ENCODE measurements around the gene NPW.
"Not testable (repeated sequence)": the region's sequence is repeated elsewhere in the genome, so short reads cannot be mapped to it uniquely, and the experiment has no call there.

The NPW gene

DNA sequence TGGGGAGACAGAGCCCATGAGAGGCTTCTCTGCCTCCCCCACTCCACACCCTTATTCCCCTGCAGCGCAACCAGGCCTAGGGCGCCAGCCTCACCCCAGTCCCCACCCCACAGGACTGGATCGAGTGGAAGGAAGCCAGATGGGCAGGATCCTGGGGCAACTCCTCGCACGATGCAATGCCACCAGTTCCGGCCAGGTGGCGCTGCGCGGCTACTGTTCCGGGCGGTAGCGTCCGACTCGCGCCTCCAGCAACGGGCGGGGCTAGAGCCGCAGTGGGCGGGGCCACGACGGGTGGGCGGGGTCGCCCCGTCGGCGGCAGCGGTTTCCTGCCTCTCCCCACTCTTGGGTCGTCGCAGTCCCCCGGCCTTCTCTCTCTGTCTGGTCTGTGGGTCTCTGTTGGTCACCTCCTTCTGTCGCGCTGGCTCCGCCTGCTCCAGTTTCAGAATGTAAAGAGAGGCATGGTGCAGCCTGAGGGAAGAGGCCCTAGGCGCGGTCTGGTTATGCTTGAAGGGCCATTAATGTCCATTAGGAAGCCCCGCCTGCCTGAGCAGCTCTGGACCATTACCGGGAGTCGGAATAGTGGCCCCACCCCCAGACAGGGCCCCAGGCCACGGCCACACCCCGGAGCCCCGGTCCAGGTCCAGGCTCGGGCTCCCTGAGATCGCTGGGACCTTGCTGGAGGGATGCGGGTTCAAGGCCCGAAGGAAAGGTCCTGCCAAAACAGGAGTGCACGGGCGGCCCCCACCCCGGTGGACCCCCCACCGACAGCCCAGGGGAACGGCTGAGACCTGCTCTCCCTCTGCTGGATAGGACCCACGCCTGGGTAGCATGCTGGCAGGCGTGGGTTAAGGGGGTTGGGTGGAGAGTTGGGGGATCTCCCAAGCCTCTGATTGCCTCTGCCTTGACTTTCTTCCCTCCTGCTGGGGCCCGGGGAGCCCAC is 3.8 kb downstream of the NPW start:
- DNase-seq = peak; percentile 70

DNA sequence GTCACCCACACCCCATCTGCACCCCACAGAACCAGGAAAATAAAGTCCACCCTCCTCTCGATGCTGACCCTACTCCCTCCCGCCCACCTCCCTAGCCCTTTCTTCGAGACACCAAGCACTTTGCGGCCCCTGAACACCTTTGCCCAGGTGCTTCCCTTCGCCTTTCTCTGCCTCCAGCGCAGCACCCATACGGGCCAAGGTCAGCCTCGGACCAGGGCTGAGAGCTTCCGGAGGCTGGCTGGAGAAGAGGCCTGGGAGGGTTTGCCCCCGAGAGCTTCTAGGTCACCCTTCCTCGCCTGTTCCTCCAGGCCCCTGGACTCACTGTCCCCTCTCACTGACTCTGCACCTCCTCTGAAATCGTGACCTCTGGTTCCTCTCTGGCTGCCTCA is 4.4 kb downstream of the NPW start:
- no peak for DNase-seq

DNA sequence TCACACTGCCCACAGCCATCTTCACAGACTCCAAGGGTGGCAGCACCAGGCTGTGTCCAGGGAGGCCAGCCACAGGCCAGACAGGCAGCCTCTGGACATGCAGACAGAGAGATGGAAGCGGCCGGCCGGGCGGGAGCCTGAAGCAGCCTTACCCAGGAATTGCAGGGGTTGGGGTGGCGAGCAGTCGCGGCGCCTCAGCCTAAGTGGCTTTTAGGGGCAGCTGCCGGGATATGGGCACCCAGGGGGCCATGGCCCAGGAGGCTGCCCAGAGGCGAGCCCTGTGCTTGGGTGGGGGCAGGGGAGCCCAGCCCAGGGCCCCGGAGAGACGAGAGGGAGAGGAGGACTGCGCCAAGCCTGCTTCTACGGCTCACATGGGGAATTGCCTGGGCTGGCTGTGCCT is 5.7 kb downstream of the NPW start:
- DNase-seq = no peak

DNA sequence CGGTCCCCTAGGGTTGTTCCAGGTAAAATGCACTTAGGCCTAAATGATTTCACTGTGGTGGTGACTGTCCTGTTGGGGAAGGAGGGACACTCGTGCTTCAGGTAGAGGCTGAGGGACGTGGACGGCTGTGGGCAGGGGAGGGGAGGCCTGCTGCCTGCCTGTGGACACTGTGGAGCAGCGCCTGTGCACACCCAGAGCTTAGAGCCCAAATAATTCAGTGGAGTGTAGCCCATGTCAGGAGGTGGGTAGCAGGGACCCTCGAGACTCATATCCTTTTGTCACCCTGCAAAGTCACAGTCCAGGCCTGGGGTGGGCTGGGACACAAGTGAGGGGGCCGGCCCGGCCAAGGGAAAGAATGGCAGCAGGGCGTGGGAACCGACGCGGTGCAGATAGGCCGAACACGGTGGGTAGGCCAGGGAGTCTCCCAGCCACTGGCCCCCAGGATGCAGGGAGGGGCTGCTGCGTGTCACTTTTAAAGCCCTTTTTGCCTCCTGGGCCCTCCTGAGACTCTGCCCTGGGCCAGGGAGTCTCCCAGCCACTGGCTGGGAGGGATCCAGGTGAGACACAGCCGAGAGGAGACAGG is 6.4 kb downstream of the NPW start:
- DNase-seq = no peak

DNA sequence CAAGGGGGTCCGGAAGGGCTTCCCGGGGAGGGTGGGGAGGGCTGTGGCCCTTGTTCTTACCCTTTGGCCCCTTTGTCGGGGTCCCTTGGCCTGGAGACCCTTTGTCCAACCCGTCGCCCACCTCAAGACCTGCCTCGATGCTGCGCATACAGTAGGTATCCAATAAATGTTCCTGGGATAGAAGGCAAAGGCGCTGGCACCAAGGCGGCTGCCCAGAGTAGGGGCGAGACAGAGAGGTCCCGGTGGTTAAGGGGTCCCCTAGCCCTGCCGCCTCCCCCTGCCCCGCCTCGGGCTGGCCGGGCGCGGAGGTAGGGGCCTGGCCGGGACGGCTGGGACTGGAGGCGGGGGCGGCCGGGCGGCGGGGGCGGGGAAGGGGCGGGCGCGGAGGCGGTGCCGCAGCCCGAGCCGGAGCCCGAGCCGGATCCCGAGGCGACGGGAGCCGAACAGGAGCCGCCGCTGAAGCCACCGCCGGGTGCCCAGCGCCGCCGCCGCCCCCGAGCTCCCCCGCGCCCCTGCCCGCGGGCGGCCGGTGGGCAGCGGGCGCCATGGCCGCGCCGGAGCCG is 7.0 kb downstream of the NPW start, which contains the start of gene NHERF2:
NHERF2 (plus strand) TSS at position 442 of the 563 bp plus-strand sequence; CDS start at position 546, 104 bp downstream.
- DNase-seq = no peak

DNA sequence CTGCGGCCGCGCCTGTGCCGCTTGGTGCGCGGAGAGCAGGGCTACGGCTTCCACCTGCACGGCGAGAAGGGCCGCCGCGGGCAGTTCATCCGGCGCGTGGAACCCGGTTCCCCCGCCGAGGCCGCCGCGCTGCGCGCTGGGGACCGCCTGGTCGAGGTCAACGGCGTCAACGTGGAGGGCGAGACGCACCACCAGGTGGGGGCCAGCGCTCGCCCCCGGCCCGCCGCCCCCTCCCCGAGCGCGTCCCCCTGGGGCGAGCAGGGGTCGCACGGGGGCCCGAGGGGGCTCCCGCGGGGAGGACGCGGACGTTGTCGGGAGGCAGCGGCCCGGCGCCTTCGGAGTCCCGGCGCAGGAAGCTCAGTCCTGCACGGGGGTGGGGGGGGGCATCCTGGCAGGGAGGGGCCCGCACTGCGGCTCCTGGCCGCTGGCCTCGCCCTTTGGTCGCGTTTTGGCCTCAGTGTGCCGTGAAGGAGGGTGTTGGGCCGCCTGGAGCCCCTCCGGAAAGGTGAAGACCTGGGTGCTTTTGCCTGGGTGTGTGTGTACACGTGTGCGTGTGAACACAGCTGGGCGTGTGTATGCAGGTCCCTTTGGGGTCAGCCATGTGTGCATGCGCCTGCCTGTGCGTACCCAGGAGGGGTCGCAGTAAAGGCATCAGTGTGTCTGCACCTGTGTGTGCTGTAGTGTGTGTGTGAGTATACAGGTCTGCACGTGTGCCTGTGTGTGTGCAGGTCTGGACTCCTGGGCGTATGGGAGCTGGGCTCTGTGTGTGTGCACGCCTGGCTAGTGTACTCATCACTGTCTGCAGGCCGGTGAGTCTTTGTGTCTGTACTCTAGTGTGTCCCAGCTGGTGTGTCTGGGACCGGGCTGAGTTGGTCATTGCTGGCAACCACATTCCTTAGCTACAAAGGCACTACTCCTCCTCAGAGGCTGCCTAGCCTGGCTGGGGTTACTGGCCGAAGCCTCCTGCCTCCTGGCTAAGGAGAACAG is 7.7 kb downstream of the NPW start:
- DNase-seq = no peak

DNA sequence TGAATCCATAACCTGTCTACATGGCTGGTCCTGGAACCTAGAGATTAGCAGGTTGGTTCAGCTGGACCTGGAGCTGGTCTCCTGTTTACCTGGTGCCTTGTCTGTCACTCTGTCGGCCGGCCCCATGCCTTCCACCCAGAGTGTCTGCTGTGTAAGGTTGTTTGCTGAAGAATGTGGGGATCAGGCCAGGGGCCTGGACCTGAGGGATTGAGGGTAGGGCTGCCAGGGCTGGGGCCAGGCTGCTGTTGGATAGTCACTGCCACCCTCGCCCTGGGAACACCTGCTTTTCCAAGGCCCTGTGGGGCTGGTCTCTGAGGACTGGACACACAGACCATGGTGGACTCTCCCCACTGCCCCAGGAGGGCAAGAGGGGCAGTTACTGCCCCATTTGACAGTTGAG is 8.6 kb downstream of the NPW start:
- no peak for DNase-seq

DNA sequence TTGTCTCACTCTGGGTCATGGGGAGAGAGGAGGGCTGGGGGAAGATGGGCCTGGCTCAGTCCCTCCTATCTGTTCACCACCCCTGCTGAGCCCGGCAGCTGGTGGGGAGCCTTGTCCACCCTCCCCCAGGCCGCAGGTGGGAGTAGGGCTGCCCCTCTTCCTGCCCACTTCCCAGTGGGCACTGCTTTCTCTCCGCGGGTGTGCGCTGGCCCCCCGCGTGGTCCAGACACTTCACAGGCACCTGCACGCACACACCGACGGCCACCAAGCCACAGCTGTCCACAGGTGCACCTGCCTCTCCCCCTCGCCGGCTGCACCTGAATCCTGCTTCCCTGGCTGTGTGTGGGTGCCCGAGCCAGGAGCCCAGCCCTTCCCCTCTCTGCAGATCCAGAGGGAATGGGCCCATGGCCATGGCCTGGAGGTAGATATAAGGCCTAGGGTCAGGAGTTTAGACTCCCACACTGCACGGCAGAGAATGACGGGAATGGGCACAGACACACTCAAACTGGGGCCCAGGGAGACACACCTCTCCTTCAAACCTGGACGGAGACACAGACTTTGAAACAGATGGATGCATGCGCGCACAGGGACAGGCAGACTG is 9.1 kb downstream of the NPW start:
- DNase-seq = no peak

DNA sequence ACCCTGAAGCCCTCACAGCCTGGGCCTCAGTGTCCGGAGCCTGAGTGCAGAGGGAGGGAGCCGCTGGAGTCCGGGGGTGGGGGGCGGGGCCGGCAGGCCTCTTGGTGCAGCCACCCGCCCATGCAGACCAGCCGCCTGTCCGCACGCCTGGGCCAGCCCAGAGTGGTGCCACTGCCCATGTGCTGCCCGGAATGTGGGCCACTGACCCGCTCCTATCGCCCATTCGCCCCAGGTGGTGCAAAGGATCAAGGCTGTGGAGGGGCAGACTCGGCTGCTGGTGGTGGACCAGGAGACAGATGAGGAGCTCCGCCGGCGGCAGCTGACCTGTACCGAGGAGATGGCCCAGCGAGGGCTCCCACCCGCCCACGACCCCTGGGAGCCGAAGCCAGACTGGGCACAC is 9.8 kb downstream of the NPW start:
- no peak for DNase-seq

DNA sequence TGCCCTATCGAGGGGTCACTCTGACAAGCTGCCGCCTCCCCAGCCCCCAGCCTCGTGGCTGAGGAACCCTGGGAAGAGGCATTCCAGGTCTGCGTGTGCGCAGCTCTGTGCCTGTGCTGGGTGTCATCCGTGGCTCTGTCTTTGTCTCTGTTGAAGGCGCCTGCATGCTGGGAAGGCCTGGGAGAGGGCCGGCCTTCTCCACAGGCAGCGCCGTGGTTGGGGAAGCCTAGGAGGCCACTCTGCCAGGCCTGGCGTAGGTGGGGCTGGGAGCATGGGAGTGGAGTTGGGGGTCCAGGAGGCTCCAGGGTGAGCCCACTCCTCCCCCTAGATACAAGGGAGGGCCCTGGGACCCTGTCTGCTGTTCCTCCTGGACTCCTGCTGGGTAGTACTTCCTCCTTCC is 10.5 kb downstream of the NPW start:
- DNase-seq = no peak

DNA sequence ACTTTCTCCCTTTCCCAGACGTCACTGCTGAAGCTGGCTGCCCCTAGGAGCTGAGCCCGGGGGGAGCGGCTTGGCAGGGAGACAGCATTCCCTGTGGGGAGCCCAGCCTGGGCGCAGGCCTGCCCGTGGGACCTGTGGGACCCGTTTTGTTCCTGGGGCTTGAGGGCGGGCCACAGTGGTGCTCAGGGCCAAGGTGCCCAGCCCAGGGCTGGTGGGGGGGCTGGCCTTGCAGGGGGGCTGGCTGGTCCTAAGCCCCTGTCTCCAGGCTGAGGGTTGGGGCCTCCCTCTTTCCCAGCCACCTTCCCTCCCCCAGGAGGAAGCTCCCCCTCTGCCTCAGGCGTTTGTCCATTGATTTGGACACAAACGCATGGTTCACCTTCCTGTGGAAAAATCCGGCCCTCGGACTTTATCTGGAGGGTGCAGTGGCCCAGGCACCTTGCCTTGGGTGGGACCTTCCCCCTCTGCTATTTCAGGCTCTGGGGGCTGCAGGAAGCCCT is 11.5 kb downstream of the NPW start:
- DNase-seq = no peak

DNA sequence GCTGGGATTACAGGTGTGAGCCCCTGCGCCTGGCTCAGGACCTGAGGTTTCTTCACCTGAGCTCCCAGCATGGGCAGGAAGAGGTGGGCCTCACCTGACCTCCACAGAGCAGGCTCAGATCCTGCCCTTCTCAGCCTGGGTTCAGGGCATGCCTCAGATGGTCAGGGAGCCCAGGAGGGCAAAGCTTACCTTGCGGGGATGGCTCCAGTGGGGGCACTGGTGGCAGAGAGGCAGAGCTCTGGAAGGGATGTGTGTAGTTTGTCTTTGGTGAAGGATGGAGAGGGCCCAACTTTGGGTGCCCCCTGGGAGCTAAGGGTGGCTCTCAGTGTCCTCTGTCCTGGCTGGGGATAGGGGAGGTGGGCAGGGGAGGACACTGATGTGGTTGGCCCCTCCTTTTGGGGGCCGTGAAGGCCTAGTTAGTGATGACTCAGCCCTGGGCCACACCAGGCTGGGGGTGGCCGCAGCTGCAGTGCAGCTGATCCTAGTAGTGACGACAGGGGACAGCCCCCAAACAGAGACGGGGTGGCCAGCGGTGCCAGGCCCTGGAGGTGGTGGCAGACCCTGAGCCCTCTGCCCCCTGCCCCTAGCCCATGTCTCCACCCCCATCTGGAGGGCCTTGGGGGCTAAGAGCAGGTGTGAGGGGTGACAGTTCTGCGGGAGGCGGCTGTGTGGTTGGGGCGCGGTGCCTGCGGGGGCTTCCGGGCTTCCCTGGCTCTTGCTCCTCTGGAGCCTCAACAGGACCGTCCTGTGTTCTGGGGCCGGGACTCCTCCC is 12.9 kb downstream of the NPW start:
- no peak for DNase-seq

DNA sequence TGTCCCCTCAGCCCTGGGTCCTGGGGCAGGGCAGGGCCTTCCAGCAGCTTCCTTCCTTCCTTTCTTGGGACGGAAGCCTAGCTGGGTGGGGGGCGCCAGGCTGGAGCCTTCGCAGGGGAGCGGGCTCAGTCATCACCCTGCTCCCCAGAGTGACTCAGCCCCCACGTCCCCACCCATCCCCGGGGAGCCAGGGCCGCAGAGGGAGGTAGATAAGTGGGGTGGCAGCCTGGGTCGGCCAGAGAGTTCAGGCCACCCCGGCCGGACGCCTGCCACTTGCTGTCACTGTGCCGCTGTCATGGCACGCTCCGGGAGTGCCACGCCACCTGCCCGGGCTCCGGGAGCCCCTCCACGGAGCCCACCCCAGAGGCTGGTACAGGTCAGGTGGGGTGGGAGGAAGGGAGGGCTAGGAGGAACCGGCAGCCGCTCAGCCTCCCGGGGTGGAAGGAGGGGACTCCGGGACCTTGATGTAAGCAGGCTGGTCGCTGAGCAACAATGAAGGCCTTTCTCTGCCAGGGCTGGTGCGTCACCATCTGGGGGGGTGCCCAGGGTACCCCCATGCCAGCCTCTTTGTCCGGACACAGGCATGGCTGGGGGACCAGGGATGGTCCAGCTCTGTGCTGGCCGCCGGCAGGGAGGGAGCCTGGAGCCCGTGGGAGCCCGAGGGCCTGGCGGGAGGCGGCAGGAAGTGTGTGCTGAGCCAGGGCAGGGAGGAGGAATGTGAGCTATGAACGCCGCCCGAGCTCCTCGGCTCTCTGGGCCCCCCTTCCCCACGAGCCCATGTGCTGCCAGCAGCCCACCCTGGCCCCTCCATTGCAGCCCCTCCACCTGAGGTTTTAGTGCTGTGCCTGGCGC is 13.7 kb downstream of the NPW start:
- no peak for DNase-seq

DNA sequence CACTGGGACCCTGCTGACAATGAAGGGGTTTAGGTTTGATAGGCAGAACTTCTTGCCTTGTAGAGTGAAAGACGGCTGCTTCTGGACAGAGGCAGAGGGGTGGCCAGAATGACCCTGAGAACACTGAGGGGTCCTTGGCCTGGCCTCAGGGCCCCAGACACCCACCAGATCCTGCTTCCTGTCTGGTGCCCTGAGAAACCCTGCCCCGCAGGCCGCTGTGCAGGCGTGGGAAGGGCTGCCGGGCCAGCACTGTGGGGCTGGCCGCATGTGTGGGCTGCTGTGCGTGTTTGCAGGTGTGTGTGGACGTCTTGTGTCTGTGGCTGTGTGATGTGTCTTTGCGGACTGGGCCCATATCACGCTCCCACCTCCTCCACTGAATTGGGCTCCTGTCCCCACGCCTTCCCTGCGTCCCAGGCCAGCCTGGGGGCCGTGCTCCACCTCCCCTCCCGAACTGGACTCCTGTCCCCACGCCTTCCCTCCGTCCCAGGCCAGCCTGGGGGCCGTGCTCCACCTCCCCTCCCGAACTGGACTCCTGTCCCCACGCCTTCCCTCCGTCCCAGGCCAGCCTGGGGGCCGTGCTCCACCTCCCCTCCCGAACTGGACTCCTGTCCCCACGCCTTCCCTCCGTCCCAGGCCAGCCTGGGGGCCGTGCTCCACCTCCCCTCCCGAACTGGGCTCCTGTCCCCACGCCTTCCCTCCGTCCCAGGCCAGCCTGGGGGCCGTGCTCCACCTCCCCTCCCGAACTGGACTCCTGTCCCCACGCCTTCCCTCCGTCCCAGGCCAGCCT is 14.5 kb downstream of the NPW start:
- not testable (repeated sequence) for DNase-seq

DNA sequence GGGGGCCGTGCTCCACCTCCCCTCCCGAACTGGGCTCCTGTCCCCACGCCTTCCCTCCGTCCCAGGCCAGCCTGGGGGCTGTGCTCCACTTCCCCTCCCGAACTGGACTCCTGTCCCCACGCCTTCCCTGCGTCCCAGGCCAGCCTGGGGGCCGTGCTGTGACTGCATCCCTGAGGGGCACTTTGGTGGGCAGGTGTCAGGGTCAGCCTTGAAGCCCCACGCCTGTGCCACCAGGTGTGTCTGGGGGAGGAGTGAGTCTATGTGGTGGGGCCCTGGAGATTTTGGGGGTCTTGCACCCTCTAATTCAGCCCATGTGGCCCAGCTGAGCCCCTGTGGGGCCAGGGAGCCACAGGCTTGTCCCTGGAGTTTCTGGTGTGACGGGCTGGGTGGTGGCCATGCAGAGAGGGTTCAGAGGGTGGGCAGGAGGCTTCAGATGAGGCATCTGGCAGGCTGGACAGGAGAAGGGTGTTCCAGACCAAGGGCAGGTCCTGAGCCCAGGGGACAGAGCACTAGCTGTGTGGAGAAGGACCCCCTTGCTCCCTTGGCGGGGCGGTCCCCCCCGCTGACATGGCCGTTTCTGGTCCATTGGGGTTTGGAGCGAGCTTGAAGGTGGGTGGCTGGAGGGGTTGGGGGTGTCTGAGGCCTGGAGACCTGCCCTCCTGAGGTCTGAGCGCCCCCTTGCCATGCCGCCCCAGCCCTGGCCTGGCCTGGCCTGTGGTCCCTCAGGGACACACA is 15.3 kb downstream of the NPW start:
- DNase-seq = no peak

DNA sequence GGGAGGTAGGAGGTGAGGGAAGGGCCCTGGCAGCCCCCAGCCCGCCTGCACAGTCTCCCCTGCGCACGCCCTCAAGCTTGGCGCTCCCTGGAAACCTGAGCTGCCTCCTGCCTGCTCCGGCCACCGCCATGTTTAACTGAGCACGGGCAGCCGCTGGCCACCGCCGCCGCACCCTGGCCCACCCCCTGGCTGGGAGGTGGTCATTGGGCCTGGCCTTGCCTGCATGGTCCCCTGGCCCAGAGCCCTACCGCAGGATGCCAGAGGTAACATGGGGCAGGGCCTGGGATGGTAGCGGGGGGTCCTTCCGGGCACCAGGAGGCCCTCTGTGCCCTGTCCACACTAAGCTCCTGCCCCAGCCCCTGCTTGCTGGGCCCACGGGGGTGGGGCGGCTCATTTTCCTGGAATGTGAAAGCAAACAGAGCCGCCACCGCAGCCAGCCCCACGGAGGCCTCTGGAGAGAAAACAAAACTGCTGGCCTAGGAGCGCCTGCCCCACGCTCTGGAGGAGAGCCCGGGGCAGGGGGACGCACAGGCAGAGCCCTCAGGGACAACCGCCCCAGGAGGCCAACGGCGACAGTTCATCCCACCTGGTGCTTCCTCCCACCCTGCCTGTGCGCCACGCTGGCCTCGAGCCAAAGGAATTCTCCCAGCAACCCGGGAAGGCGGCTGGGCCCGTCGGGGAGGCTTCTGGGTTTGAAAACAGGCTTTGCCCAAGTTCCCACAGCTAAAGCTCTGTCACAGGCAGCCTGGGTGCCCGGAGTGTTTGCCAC is 16.0 kb downstream of the NPW start:
- DNase-seq = peak; percentile 13

DNA sequence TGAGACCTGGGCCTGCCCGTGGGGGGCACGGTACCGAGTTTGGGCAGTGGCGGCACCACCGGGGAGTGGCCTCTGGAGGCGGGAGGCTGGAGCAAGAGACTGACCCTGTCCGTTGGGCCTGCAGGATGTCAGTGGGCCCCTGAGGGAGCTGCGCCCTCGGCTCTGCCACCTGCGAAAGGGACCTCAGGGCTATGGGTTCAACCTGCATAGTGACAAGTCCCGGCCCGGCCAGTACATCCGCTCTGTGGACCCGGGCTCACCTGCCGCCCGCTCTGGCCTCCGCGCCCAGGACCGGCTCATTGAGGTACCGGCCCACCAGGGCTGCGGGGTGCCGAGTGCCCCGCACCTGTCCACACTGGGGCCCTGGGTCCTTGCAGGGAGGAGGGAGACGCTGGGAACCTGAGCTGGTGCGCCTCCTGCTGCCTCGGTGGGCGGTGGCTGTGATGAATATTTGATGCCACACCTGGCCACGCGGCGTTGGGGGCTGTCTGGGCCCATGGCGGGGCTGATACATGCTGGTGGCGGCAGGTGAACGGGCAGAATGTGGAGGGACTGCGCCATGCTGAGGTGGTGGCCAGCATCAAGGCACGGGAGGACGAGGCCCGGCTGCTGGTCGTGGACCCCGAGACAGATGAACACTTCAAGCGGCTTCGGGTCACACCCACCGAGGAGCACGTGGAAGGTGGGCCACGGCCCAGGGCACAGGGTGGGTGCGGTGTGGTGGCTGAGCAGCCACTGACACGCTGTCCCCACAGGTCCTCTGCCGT is 16.8 kb downstream of the NPW start:
- DNase-seq = no peak

All from NCI-H510A treated with DMSO at 0.1 percent for 48 hours (cell line).